B cell (primary cell): ENCODE measurements around the gene SNTA1. TPM values are rescaled to one million over a fixed set of nuclear protein-coding genes. Genes with fewer than 3 reads are reported as not detected.

ENCODE experiments used
- ATAC-seq: fragments of 200-7000 bp; cut with Tn5 transposase; one replicate; pipeline ENCODE4 v1.10.0; 2021; ENCODE audit warnings: low read depth, mild to moderate bottlenecking, moderate number of reproducible peaks, moderate library complexity
- CTCF ChIA-PET: fragments of 350-600 bp; sonication (Branson Sonifier 250); formaldehyde crosslinking; loops from one replicate; lab custom pipeline; 2021; ENCODE audit warnings: antibody characterized with exemption, inconsistent platforms; lab: Charles Lee
- POLR2A ChIA-PET: fragments of 350-600 bp; sonication (Branson Sonifier 250); formaldehyde crosslinking; loops from one replicate; lab custom pipeline; 2021; ENCODE audit warnings: antibody characterized with exemption; lab: Charles Lee
- DNase-seq: peaks from one replicate; pipeline ENCODE4 v3.0.0; 2013
- H2AFZ ChIP-seq: 2 replicates; pipeline ENCODE4 v1.6.1; 2012; ENCODE audit warnings: mild to moderate bottlenecking, low read depth, low read length; ENCODE audit not compliant: insufficient read depth, poor library complexity, severe bottlenecking
- H3K27ac ChIP-seq, 2 donors: 1 replicate in 1 of 2; 2 replicates in 1 of 2; pipeline ENCODE4 v1.5.1; 2012 to 2013; ENCODE audit warnings: low read length in 2 of 2, mild to moderate bottlenecking in 2 of 2, moderate library complexity in 1 of 2
- H3K27me3 ChIP-seq, 4 experiments: fragments of 200-600 bp in 1 of 4; sonication (generic) in 1 of 4; replicated peaks in 1 of 4; 1 replicate in 2 of 4; 2 replicates in 2 of 4; pipeline versions ENCODE4 v1.6.1 to v1.7.0; 2013 to 2016; ENCODE audit warnings: low read length in 3 of 4, mild to moderate bottlenecking in 2 of 4, mixed read lengths in 1 of 4, moderate library complexity in 1 of 4; ENCODE audit not compliant: insufficient read depth in 4 of 4, control insufficient read depth in 3 of 4; ENCODE audit errors: control extremely low read depth in 1 of 4
- H3K36me3 ChIP-seq, 2 experiments: replicated peaks in 1 of 2; 1 replicate in 1 of 2; 2 replicates in 1 of 2; pipeline versions ENCODE4 v1.6.1 to v1.7.1; 2013; ENCODE audit warnings: low read length in 1 of 2; ENCODE audit not compliant: insufficient read depth in 2 of 2, control insufficient read depth in 1 of 2; ENCODE audit errors: control extremely low read depth in 1 of 2, extremely low read depth in 1 of 2
- H3K4me1 ChIP-seq, 2 donors: fragments of 200-600 bp in 1 of 2; sonication (generic) in 1 of 2; 1 replicate in 1 of 2; 2 replicates in 1 of 2; pipeline versions ENCODE4 v1.5.1 to v1.6.1; 2013 to 2017; ENCODE audit warnings: low read length in 2 of 2; ENCODE audit not compliant: control insufficient read depth in 2 of 2, insufficient read depth in 2 of 2
- H3K4me2 ChIP-seq: replicated peaks from 2 replicates; pipeline ENCODE3; 2012; ENCODE audit warnings: mild to moderate bottlenecking, low read depth, low read length; ENCODE audit not compliant: poor library complexity, severe bottlenecking
- H3K4me3 ChIP-seq, 5 experiments: fragments of 200-600 bp in 1 of 5; sonication (generic) in 1 of 5; 1 replicate in 3 of 5; 2 replicates in 2 of 5; pipeline versions ENCODE4 v1.5.1 to v1.7.0; 2011 to 2016; ENCODE audit warnings: low read length in 4 of 5, mild to moderate bottlenecking in 4 of 5, low read depth in 2 of 5, control low read depth in 1 of 5, moderate library complexity in 1 of 5; ENCODE audit not compliant: insufficient read depth in 1 of 5; ENCODE audit errors: control extremely low read depth in 1 of 5, extremely low read depth in 1 of 5
- H3K79me2 ChIP-seq: fragments of 200-600 bp; sonication (generic); one replicate; pipeline ENCODE4 v1.6.0; 2016; ENCODE audit warnings: low read length; ENCODE audit not compliant: control insufficient read depth, insufficient read depth
- H3K9ac ChIP-seq: fragments of 200-600 bp; sonication (generic); 2 replicates; pipeline ENCODE4 v1.6.1; 2017; ENCODE audit warnings: mild to moderate bottlenecking, low read length, moderate library complexity
- H3K9me3 ChIP-seq, 3 donors: one replicate each; pipeline versions ENCODE4 v1.6.1 to v1.7.1; 2013; ENCODE audit warnings: low read length in 2 of 3; ENCODE audit not compliant: control insufficient read depth in 2 of 3, insufficient read depth in 1 of 3; ENCODE audit errors: control extremely low read depth in 1 of 3
- H4K20me1 ChIP-seq: 2 replicates; pipeline ENCODE4 v1.6.0; 2012; ENCODE audit warnings: mild to moderate bottlenecking, low read length; ENCODE audit not compliant: insufficient read depth, control insufficient read depth, poor library complexity, severe bottlenecking
- H3K27ac Mint-ChIP-seq: one replicate; pipeline ENCODE4 v1.8.0; 2021; ENCODE audit warnings: mixed read lengths
- H3K27me3 Mint-ChIP-seq: one replicate; pipeline ENCODE4 v1.8.0; 2021; ENCODE audit warnings: mixed read lengths
- H3K4me1 Mint-ChIP-seq: one replicate; pipeline ENCODE4 v1.8.0; 2021; ENCODE audit warnings: mixed read lengths
- H3K4me3 Mint-ChIP-seq: one replicate; pipeline ENCODE4 v1.8.0; 2021; ENCODE audit warnings: mixed read lengths
- H3K9me3 Mint-ChIP-seq: one replicate; pipeline ENCODE4 v1.8.0; 2022; ENCODE audit warnings: mixed read lengths; ENCODE audit not compliant: insufficient read depth
- EZH2 ChIP-seq: IDR thresholded peaks from 2 replicates; pipeline ENCODE4 v1.6.1; 2012; ENCODE audit warnings: borderline replicate concordance, low read depth, mild to moderate bottlenecking, moderate library complexity, low read length; ENCODE audit not compliant: insufficient read depth, poor library complexity, severe bottlenecking
- WGBS: methylation state at CpG from one replicate; pipeline ENCODE4 v1.1.5; 2013; ENCODE audit warnings: missing lambda C conversion rate; ENCODE audit not compliant: insufficient coverage; 5-methylcytosine and 5-hydroxymethylcytosine counted together
- intact Hi-C: fragments of 100-400 bp; cut with micrococcal nuclease; formaldehyde crosslinking; loops from one replicate; pipeline ENCODE4 v1.10.0; 2022
- polyA plus RNA-seq: library from polyadenylated mRNA; depleted of rRNA; stranded (reverse); fragments of >200 nt; gene quantifications from 2 replicates; pipeline ENCODE4 v1.2.3, GENCODE V29; 2012
- total RNA-seq, 2 donors: library from RNA; stranded (reverse); fragments of 120-200 nt in 1 of 2; gene quantifications; 1 replicate in 1 of 2; 2 replicates in 1 of 2; pipeline versions ENCODE4 v1.2.3 to v1.2.4, GENCODE V29; 2013 to 2022
- TF ChIP-seq, protein P1 (sequence below): fragments of 200-600 bp; IDR thresholded peaks from one replicate; pipeline ENCODE4 v1.8.0; 2022; ENCODE audit warnings: antibody characterized with exemption, mild to moderate bottlenecking

The SNTA1 gene
- total and polyA plus RNA-seq, 2 donors (not counting 1 experiment from before 2014, with no cell fraction given): 7.0 to 9.9 TPM

DNA sequence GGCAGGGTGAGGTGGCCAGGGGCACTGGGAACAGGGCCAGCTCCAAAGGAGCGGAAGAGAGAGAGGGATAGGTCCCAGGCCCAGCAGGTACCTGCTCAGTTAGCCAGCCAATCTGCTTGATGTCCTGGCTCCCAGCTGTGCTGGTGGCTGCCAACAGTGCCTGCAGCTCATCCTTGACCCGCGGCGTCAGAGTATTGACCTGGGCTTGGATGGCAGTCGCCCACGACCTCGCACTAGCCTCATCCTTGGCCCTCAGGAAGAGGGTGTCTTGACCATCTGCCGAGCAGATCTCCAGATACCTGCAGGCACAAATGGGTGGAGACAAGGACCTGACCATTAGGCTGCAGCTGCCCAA is 31.1 kb downstream of the SNTA1 start:
- ATAC-seq (no peak), DNase-seq (no peak)
- Histone ChIP-seq H3K4me2 (no peak overlapping the region), H3K27me3 (no peaks in the 10 kb centered on the region), H3K9ac (no peak overlapping the region), H2AFZ (no peak overlapping the region), H3K27ac (no peak overlapping the region), H3K9me3 (no peaks in the 10 kb centered on the region), H3K4me1 (peaks cover 20 to 28% of the 10 kb centered on the region in 2 donors), H3K36me3 (no peaks in the 10 kb centered on the region), H3K4me3 (no peak overlapping the region), H3K79me2 (no peaks in the 10 kb centered on the region), H4K20me1 (no peaks in the 10 kb centered on the region)
- Mint-ChIP-seq H3K4me3 (no peak overlapping the region), H3K4me1 (peaks cover 34% of the 10 kb centered on the region), H3K27me3 (no peaks in the 10 kb centered on the region), H3K27ac (peak overlapping the region; percentile 20), H3K9me3 (no peaks in the 10 kb centered on the region)
- POLR2A ChIA-PET: interaction anchor here (0.6 kb wide), 1 partner anchor 139 kb away, joined by 4 read pairs; no protein-coding TSS in a partner anchor
- no peak for TF ChIP-seq EZH2
- TF ChIP-seq, protein P1, sequence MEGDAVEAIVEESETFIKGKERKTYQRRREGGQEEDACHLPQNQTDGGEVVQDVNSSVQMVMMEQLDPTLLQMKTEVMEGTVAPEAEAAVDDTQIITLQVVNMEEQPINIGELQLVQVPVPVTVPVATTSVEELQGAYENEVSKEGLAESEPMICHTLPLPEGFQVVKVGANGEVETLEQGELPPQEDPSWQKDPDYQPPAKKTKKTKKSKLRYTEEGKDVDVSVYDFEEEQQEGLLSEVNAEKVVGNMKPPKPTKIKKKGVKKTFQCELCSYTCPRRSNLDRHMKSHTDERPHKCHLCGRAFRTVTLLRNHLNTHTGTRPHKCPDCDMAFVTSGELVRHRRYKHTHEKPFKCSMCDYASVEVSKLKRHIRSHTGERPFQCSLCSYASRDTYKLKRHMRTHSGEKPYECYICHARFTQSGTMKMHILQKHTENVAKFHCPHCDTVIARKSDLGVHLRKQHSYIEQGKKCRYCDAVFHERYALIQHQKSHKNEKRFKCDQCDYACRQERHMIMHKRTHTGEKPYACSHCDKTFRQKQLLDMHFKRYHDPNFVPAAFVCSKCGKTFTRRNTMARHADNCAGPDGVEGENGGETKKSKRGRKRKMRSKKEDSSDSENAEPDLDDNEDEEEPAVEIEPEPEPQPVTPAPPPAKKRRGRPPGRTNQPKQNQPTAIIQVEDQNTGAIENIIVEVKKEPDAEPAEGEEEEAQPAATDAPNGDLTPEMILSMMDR: no peak
- intact Hi-C loops: no loop called here
- 93% methylated on average over 8 of the region's 8 CpGs for WGBS
- CTCF ChIA-PET: interaction anchor here (0.7 to 3.2 kb wide), 4 partner anchors 12 to 255 kb away, joined by 3 to 9 read pairs (median 4); partner anchors contain the start of genes ACTL10 and CDK5RAP1

DNA sequence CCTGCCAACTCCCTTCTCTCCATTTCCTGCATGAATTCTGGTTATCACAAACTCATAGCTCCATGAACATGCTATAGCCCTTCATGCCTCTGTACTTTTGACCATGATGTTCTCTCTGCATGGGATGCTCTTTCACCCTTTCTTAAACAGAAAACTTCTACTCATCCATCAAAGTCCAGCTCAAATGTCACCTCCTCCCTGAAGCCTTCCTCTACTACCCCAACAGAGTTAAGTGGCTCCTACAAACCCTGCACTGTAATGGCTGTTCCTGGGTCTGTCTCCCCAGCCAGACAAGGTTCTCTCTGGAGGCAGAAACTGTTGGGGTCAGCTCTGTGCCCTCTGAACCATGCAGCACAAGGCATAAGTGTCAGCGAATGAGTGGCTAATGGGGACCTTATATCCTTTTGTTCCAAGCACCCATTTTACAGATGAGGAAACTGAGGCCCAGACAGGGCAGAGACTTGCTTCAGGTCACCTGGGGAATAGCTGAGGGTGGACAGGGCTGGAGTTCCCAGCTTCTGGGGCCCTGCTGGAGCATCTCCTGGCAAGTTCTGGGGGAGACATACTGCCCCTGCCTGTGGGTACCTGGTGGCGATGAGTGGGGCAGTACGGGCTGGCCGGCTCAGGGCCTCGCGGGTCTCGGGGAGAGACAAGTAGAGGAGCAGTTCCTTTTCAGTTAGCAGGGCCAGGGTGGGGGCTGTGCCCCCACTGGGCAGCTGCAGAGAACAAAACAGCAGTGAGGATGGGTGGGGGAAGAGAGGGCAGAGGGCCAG is 31.7 kb downstream of the SNTA1 start:
- POLR2A ChIA-PET: interaction anchor here (0.5 kb wide), 1 partner anchor 448 kb away, joined by 4 read pairs; no protein-coding TSS in a partner anchor
- ATAC-seq: no peak
- H3K27me3 ChIP-seq: no peaks in the 10 kb centered on the region

More for the DNA sequence above, 31.7 kb downstream of the SNTA1 start:
- DNase-seq: no peak
- peaks cover 26 to 33% of the 10 kb centered on the region in 2 donors for H3K4me1 ChIP-seq
- TF ChIP-seq, protein P1: no peak
- TF ChIP-seq EZH2: no peak
- no peaks in the 10 kb centered on the region for H4K20me1 ChIP-seq
- H3K79me2 ChIP-seq: no peaks in the 10 kb centered on the region
- no peak overlapping the region for H3K9ac ChIP-seq
- no peak overlapping the region for H2AFZ ChIP-seq
- CTCF ChIA-PET: interaction anchor here (0.5 to 3.2 kb wide), 5 partner anchors 11 to 256 kb away, joined by 3 to 9 read pairs (median 6); partner anchors contain the start of genes ACTL10 and CDK5RAP1
- H3K4me1 Mint-ChIP-seq: peaks cover 40% of the 10 kb centered on the region
- peak overlapping the region; percentile 82 for H3K27ac Mint-ChIP-seq
- peak overlapping the region in 1 of 2 donors; percentile 9 for H3K27ac ChIP-seq
- no peaks in the 10 kb centered on the region for H3K9me3 ChIP-seq
- no peaks in the 10 kb centered on the region for H3K9me3 Mint-ChIP-seq
- no peak overlapping the region for H3K4me3 Mint-ChIP-seq
- 95% methylated on average over 7 of the region's 7 CpGs for WGBS
- H3K27me3 Mint-ChIP-seq: no peaks in the 10 kb centered on the region
- intact Hi-C loops: no loop called here
- H3K36me3 ChIP-seq: no peaks in the 10 kb centered on the region
- H3K4me3 ChIP-seq: no peak overlapping the region
- H3K4me2 ChIP-seq: no peak overlapping the region
